PC-9 (cell line): ENCODE results near the gene RASGEF1C.

ENCODE experiments used
- CTCF ChIP-seq: fragments of 200-600 bp; sonication (generic); conservative IDR thresholded peaks from 2 replicates; pipeline ENCODE4 v1.6.1; 2017; ENCODE audit warnings: mixed run types, antibody characterized with exemption, mild to moderate bottlenecking, moderate library complexity
- EZH2 ChIP-seq: fragments of 200-600 bp; sonication (generic); IDR thresholded peaks from 2 replicates; pipeline ENCODE4 v1.8.0; 2017; ENCODE audit warnings: antibody characterized with exemption, low read depth

GRCh38 chr5:180119031-180119902, 89.7 kb downstream of the RASGEF1C start:
- no peak for TF ChIP-seq CTCF
- no peak for TF ChIP-seq EZH2
